Activated CD8-positive, alpha-beta T cell treated with anti-CD3 and anti-CD28 coated beads for 36 hours (primary cell): Measurements from ENCODE around the gene CGNL1. TPM values are rescaled to one million over a fixed set of nuclear protein-coding genes. Genes with fewer than 3 reads are reported as not detected.

ENCODE experiments used
- ATAC-seq: fragments of 200-7000 bp; cut with Tn5 transposase; one replicate; pipeline ENCODE4 v1.10.0; 2021; ENCODE audit warnings: mild to moderate bottlenecking, moderate library complexity
- CTCF ChIA-PET: fragments of 350-600 bp; sonication (Branson Sonifier 250); formaldehyde crosslinking; loops from one replicate; lab custom pipeline; 2021; ENCODE audit warnings: antibody characterized with exemption; lab: Charles Lee
- POLR2A ChIA-PET: fragments of 350-600 bp; sonication (Branson Sonifier 250); formaldehyde crosslinking; loops from one replicate; lab custom pipeline; 2021; ENCODE audit warnings: antibody characterized with exemption; lab: Charles Lee
- DNase-seq: peaks from one replicate; pipeline ENCODE4 v3.0.0-alpha.2; 2020
- H3K27ac Mint-ChIP-seq: one replicate; pipeline ENCODE4 v1.8.0; 2021; ENCODE audit warnings: mild to moderate bottlenecking, mixed read lengths
- H3K27me3 Mint-ChIP-seq: one replicate; pipeline ENCODE4 v1.8.0; 2021; ENCODE audit warnings: mixed read lengths
- H3K36me3 Mint-ChIP-seq: one replicate; pipeline ENCODE4 v1.8.0; 2021; ENCODE audit warnings: low read depth, mixed read lengths
- H3K4me1 Mint-ChIP-seq: one replicate; pipeline ENCODE4 v1.8.0; 2021; ENCODE audit warnings: low read depth, mixed read lengths
- H3K4me3 Mint-ChIP-seq: one replicate; pipeline ENCODE4 v1.8.0; 2021; ENCODE audit warnings: mild to moderate bottlenecking, moderate library complexity, mixed read lengths
- H3K9me3 Mint-ChIP-seq: one replicate; pipeline ENCODE4 v1.8.0; 2021; ENCODE audit warnings: mixed read lengths
- CTCF ChIP-seq: fragments of 200-600 bp; IDR thresholded peaks from one replicate; pipeline ENCODE4 v1.8.0; 2022; ENCODE audit warnings: antibody characterized with exemption, mild to moderate bottlenecking
- intact Hi-C: fragments of 100-400 bp; cut with micrococcal nuclease; formaldehyde crosslinking; loops from one replicate; pipeline ENCODE4 v1.10.0; 2022
- total RNA-seq, 2 experiments: library from RNA; stranded (reverse); gene quantifications; one replicate each; pipeline ENCODE4 v1.2.3, GENCODE V29; 2021

Gene CGNL1
- total RNA-seq, 2 experiments from 2014 or later, result not detected

GRCh38 chr15:57355259-57355658 lies 21.0 kb upstream of the CGNL1 start:
- Mint-ChIP-seq H3K36me3 (no peaks in the 10 kb centered on the region), H3K4me3 (no peak overlapping the region), H3K9me3 (no peaks in the 10 kb centered on the region), H3K27me3 (peaks cover 6% of the 10 kb centered on the region), H3K4me1 (no peaks in the 10 kb centered on the region), H3K27ac (no peak overlapping the region)
- ChIA-PET CTCF (interaction anchor here (1.9 kb wide), 1 partner anchor 187 kb away, joined by 6 read pairs; no protein-coding TSS in a partner anchor), POLR2A (no interaction called here)
- intact Hi-C loops, result no loop called here
- TF ChIP-seq CTCF, result no peak
- ATAC-seq (no peak), DNase-seq (no peak)

GRCh38 chr15:57356178-57356577 lies 20.1 kb upstream of the CGNL1 start:
- Mint-ChIP-seq H3K4me1 (no peaks in the 10 kb centered on the region), H3K9me3 (no peaks in the 10 kb centered on the region), H3K36me3 (no peaks in the 10 kb centered on the region), H3K27ac (no peak overlapping the region), H3K4me3 (no peak overlapping the region), H3K27me3 (peaks cover 6% of the 10 kb centered on the region)
- DNase-seq, result no peak
- ChIA-PET CTCF (no interaction called here), POLR2A (no interaction called here)
- intact Hi-C loops, result no loop called here
- no peak for TF ChIP-seq CTCF
- no peak for ATAC-seq

GRCh38 chr15:57356636-57357035 lies 19.7 kb upstream of the CGNL1 start:
- ChIA-PET POLR2A (no interaction called here), CTCF (interaction anchor here (0.6 kb wide), 1 partner anchor 15 kb away, joined by 3 read pairs; no protein-coding TSS in a partner anchor)
- no peak for TF ChIP-seq CTCF
- no peaks in the 10 kb centered on the region for H3K9me3 Mint-ChIP-seq
- no peak overlapping the region for H3K27ac Mint-ChIP-seq
- no peaks in the 10 kb centered on the region for H3K36me3 Mint-ChIP-seq
- no peak for DNase-seq
- no peaks in the 10 kb centered on the region for H3K4me1 Mint-ChIP-seq
- no peak for ATAC-seq
- no peak overlapping the region for H3K4me3 Mint-ChIP-seq
- peaks cover 6% of the 10 kb centered on the region for H3K27me3 Mint-ChIP-seq
- intact Hi-C loops, result no loop called here

DNA sequence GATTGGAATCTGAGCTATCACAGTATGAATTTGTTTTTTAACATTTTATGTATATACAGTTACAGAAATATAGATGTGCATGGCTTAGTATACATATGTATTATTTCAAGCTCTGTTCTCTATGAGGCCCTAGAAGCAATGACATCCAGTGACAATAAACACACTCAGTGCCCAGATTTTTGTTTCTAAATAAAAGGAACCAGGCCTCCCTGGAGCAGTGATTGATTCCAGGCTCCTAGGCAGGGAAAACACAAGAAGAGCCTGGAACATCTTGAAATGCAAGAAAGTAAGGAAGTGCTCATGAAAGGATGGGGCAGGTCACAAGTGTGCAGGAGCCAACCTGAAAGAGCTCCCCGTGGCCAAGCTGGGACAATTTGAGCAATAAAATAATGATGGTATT lies 18.5 kb upstream of the CGNL1 start:
- Mint-ChIP-seq H3K27me3 (peaks cover 6% of the 10 kb centered on the region), H3K36me3 (no peaks in the 10 kb centered on the region), H3K4me3 (no peak overlapping the region), H3K4me1 (no peaks in the 10 kb centered on the region), H3K9me3 (no peaks in the 10 kb centered on the region), H3K27ac (no peak overlapping the region)
- ChIA-PET CTCF (no interaction called here), POLR2A (no interaction called here)
- ATAC-seq (no peak), DNase-seq (no peak)
- no peak for TF ChIP-seq CTCF
- intact Hi-C loops, result no loop called here

DNA sequence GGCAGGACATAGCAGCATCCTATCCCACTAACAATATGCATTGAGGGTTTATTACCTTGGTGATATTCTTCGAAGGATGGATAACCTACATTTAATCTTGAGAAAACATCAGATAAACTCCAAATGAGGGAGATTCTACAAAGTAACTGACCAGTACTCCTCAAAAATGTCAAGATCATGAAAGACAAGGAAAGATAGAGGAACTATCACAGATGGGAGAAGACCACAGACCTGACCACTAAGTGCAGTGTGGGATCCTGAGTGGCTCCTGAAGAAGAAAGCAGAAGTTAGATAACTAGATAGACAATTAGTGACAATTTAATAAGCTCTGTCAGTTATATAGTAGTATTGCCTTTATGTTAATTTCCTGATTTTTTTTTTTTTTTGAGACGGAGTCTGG lies 17.7 kb upstream of the CGNL1 start:
- peaks cover 6% of the 10 kb centered on the region for H3K27me3 Mint-ChIP-seq
- ATAC-seq, result no peak
- CTCF ChIA-PET, result no interaction called here

More for the DNA sequence above, 17.7 kb upstream of the CGNL1 start:
- H3K36me3 Mint-ChIP-seq, result no peaks in the 10 kb centered on the region
- H3K4me1 Mint-ChIP-seq, result no peaks in the 10 kb centered on the region
- POLR2A ChIA-PET, result no interaction called here
- no peak overlapping the region for H3K27ac Mint-ChIP-seq
- intact Hi-C loops, result no loop called here
- no peak overlapping the region for H3K4me3 Mint-ChIP-seq
- no peak for TF ChIP-seq CTCF
- no peaks in the 10 kb centered on the region for H3K9me3 Mint-ChIP-seq
- DNase-seq, result no peak
